ENCODE data around the gene LRGUK.
"Not testable (repeated sequence)": the region's sequence is repeated elsewhere in the genome, so short reads cannot be mapped to it uniquely, and the experiment has no call there.

Gene LRGUK

GRCh38 chr7:134184767-134185166 is 57.6 kb downstream of the LRGUK start:
- no peak for DNase-seq

DNA sequence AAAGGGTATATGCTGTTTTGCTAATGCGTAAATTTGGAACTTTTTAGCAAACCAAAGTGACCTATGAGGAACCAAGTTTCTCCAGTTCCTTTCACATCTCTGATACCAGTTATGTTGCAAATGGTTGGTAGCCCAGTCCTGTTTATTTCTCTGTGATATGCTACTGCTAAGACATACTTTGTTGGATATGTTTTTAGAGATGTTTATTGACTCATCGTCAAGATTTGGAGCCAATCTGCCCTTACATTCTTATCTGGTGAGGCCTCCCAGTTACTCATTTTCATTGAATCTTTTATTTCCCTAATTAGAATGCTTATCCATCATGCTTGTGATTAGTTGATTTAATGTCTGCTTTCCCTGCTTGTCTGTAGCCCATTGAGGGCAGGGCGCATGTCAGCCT is 58.9 kb downstream of the LRGUK start:
- DNase-seq = no peak

DNA sequence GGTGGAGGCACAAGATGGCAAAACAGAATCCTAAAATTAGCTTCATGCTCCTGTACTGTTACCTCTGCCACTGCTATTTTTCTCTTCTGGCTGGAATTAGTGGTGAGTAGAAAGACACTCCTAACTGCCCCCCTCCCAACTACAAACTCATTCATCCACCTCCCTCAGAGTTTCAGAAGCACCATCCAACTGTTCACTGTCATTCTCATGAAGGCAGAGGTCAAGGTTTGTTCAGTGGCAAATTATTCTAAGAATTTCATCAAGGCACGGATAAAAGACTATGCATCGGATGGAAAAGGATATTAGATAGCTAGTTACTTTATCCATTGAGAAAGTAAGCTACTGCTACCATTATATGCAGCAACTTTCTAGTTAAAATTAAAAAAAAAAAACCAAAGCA is 59.7 kb downstream of the LRGUK start:
- DNase-seq = no peak

DNA sequence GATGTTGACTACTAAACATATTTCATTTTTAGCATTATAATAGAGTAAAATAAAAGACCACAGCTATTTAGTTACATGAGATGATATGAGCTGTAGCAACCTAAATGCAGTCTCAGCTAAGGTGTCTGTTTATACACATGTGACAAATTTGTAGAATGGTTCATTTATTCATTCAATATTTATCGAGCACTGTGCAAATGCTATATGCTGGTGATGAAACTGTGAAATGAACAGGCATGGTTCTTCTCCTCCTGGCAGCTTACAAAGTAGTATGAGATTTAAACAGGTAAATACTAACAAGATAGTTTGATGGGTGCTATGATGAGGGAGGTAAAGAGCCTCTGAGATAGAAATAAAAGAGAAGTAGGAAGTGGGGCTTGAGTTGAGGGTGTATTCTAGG is 60.8 kb downstream of the LRGUK start:
- no peak for DNase-seq

- DNase-seq = no peak
Measured at GRCh38 chr7:134188311-134188710, 61.2 kb downstream of the LRGUK start.

DNA sequence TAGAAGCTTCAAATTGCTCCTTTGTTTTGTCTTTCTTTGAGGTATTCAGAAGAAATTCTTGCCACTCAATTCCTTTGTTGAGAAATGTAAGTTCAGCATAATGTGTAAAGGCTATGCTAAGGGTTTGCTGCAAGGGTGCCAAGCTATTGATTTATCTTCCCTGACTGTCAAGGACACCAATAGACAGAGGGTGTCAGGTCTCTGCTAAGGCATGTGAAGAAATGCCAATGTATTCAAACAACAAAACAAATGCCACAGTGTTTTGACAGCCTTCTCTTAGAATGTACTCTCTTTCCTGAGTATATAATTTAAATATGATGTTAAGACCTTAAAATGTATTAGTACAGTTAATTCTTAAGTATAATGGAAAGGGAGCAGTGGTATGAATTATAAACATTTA is 62.4 kb downstream of the LRGUK start:
- no peak for DNase-seq

DNA sequence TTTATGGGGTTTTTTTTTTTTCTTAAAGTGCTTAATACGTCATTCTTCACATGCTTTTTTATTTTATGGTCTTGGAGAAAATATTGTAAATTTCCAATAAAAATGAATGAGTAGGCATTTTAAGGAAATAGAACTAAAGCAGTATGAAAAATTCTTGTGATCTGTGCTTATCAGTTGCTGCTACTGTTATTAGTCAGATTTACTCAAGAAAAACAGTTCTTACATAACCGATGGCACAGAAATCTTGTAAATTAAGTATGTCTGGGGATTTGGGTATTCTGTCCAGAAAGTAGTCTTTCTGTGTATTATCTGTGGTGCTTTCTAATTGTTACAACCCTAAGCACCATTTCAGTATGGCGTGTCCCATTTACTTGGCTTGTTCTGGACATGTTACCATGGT is 64.7 kb downstream of the LRGUK start:
- no peak for DNase-seq

DNA sequence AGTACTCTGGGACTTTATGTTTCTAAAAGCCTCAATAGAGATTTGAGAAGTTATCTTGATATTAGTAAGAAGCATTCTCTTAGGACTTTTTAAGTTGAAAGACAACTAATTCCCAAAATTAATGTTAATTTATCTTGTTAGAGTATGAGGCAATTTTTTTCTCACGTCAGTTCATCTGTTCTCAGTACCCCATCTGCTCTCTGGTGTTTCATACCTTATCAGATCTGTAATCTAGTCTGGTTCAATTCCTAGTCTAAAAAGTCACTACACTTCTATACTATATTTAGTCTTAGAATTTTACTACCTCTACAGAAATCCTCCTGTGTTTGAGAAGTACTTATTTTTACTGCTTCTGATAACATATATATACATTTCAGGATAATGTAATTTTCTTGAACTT is 66.1 kb downstream of the LRGUK start:
- no peak for DNase-seq

DNA sequence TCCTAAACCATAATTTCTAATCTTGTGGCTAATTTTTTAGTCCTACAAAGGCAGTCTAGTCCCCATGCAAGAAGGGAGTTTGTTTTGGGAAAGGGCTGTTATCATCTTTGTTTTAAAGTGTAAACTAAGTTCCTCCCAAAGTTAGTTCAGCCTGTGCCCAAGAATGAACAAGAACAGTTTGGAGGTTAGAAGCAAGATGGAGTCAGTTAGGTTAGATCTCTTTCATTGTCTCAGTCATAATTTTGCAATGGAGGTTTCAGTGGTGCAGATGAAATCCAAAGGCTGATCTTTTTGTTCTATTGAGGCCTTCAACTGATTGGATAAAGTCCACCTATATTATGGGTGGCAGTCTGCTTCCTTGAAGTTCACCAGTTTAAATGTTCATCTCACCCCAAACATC is 68.1 kb downstream of the LRGUK start:
- no peak for DNase-seq

GRCh38 chr7:134196439-134196838 is 69.3 kb downstream of the LRGUK start:
- no peak for DNase-seq

GRCh38 chr7:134197345-134197744 is 70.2 kb downstream of the LRGUK start:
- no peak for DNase-seq

- DNase-seq = no peak
Measured at GRCh38 chr7:134200970-134201369, 73.8 kb downstream of the LRGUK start.

DNA sequence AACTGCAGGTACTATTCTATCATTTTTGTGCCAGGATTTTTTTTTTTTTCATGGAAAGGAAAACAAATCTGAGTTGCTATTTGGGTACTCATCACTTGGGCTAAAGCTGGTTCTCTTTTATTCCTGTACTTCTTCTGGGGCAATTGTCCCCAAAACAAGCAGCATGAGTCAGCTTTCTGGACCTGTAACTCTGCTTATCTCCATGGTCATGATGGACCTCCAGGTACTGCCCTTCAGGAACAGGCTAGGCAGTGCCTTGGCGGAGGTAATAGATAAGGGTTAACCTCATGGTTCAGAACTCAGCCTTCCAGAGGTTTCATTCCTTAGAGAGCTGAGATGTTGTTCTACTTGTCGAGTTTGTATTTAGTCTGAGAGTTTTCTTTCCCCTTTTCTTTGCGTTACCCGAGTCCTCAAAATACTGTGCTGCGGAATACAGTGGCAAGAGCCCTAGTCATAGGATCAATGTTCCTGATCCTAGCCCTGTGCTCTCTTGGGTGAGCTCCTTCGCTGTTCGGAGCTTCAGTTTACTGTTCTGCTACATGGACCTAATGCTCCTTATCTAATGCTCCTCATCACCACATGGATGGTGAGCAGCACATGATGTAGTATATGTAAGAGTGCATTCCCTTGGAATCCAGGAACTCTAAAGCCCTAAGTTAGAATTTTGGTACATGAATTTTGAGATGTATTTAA is 74.6 kb downstream of the LRGUK start:
- DNase-seq = no peak

DNA sequence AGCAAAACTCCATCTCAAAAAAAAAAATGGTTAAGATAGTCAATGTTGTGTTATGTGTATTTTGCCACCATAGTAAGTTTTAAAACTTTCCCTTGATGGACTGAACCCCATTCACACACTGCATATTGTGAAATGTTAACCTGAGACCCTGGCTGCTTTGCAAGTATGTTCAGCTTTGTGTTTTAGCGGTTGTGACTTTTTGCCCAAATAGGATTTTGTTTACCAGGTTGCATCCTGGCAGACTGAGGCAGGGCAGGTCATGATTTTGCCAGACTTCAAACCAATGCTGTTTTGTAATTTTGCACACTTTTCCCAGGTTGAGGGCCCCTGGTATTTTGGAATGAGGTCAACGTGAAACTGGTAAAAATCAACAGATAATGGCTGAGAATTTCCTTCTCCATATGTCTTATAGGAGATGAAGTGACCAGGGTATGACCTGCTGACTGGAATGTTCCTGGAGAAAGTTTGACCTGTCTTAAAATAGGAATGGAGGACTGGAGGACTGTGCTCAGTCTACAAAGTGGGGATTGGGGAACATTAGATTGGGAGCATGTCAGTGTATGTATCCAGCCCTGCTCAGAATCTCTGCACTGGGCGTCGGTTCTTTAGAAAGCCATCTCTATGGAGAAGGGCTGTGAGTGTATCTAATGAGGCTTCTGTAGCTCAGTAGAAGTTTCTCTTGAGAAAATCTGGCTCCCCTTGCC is 76.2 kb downstream of the LRGUK start:
- DNase-seq = no peak

- DNase-seq = no peak
Measured at GRCh38 chr7:134209322-134210015, 82.3 kb downstream of the LRGUK start.

- DNase-seq = no peak
Measured at GRCh38 chr7:134210227-134210626, 83.1 kb downstream of the LRGUK start.

- DNase-seq = no peak
Measured at GRCh38 chr7:134210976-134211663, 84.0 kb downstream of the LRGUK start.

DNA sequence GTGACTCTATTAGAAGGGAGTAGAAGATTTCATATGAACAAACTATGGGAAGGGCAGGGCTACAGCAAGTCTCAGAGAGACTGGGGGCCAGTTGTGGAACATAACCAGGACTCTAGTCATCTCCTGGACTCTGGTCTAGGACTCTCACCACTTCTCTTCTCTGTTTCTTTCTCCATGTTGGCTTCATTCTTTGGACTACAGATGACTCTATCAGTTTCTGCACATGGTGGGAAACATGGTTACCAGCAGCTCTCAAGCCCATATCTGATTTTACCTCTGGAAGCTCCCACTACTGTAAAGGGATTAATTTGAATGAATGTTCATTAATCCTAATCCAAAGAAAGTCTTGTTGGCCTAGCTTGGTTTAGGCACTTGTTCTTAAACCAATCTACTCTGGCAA is 84.7 kb downstream of the LRGUK start:
- no peak for DNase-seq

DNA sequence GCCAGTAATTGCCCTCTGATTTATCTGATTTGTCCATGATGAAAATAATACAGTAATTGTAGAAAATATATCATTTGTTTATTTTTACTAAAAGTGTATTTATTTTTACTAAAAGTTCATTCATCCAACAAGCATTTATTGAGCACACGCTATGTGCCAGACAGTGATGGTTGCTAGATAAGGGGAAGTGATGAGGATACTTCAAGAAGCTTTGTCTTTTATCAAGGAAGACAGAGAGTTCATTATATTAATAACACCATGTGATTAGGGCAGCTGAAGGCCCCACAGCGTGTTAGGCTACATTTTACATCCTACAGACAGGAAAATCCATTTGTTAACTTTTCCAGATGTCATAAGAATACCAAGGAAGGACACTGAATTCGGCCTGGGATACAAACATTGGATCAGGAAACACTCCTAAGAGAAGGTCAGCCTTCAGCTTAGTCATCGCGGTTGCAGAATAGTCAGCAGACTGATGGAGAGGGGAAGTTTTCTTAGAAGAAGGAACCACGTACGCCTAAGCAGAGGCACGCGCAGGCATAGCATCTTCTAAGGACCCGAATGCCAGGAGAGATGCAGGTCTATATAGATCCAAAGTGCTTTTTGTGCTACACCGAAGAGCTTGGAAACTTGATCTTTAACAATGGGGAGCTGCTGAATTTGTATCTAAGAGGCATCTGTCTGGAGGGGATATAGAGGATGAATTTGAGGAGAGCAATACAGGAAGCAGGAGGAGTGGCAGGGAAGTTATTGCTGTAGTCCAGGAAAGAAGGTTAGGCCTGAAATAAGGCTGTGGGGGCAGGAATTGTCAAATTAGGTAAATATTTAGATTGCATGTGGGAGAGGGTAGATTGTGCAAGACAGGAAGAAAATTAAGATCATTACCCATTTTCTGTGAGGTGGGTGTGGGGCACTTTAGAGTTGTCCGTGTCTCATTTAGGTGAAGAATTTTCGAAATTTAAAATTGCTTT is 85.7 kb downstream of the LRGUK start:
- no peak for DNase-seq

GRCh38 chr7:134220236-134220635 is 93.1 kb downstream of the LRGUK start:
- no peak for DNase-seq

DNA sequence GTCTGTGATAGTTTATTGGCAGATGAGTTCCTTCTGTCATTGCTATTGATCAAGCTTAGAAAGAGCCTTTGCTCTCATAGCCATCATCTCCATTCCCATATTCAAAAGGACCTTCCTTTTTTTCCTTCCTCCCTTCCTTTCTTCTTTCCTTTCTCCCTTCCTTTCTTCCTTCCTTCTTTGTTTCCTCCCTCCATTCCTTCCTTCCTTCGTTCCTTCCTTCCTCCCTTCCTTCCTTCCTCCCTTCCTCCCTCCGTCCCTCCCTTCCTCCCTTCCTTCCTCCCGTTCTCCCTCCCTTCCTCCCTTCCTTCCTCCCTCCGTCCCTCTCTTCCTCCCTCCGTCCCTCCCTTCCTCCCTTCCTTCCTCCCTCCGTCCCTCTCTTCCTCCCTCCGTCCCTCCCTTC is 104.2 kb downstream of the LRGUK start:
- not testable (repeated sequence) for DNase-seq

Data from hypothalamus (tissue), 51 donors.